WTC11 (cell line): Measurements from ENCODE around the gene IL1RAPL1. TPM values are rescaled to one million over a fixed set of nuclear protein-coding genes. Genes with fewer than 3 reads are reported as not detected.

Experiments used
- ATAC-seq: fragments of 200-7000 bp; cut with Tn5 transposase; 2 replicates; pipeline ENCODE4 v1.10.0; 2021; ENCODE audit warnings: mild to moderate bottlenecking, moderate library complexity
- CTCF ChIA-PET: fragments of 300-600 bp; sonication (Branson Sonifier 250); formaldehyde crosslinking; loops from one replicate; lab custom pipeline; 2021; ENCODE audit warnings: antibody characterized with exemption; lab: Charles Lee
- POLR2A ChIA-PET: fragments of 350-600 bp; sonication (Branson Sonifier 250); formaldehyde crosslinking; loops from one replicate; lab custom pipeline; 2021; ENCODE audit warnings: antibody characterized with exemption; lab: Charles Lee
- DNase-seq: peaks from one replicate; pipeline ENCODE4 v3.0.0; 2021; ENCODE audit warnings: low spot score
- H3K27ac Mint-ChIP-seq: 2 replicates; pipeline ENCODE4 v1.8.0; 2021; ENCODE audit warnings: mixed read lengths
- H3K27me3 Mint-ChIP-seq: 2 replicates; pipeline ENCODE4 v1.8.0; 2021; ENCODE audit warnings: low read depth, mild to moderate bottlenecking, moderate library complexity, mixed read lengths
- H3K36me3 Mint-ChIP-seq: 2 replicates; pipeline ENCODE4 v1.8.0; 2021; ENCODE audit warnings: mixed read lengths
- H3K4me1 Mint-ChIP-seq: 2 replicates; pipeline ENCODE4 v1.8.0; 2022; ENCODE audit warnings: mixed read lengths
- H3K4me3 Mint-ChIP-seq: 2 replicates; pipeline ENCODE4 v1.8.0; 2021; ENCODE audit warnings: mild to moderate bottlenecking, moderate library complexity, mixed read lengths
- H3K9me3 Mint-ChIP-seq: 2 replicates; pipeline ENCODE4 v1.8.0; 2021; ENCODE audit warnings: mixed read lengths
- ATF1 ChIP-seq: sonication (generic); formaldehyde crosslinking; IDR thresholded peaks from 2 replicates; pipeline ENCODE4 v1.8.1; 2023; ENCODE audit warnings: mild to moderate bottlenecking, moderate library complexity, missing genetic modification reagents
- ATF2 ChIP-seq: sonication (generic); formaldehyde crosslinking; IDR thresholded peaks from 2 replicates; pipeline ENCODE4 v1.8.1; 2022; ENCODE audit warnings: low read depth, missing genetic modification reagents, borderline replicate concordance
- ETV6 ChIP-seq: sonication (generic); formaldehyde crosslinking; IDR thresholded peaks from 2 replicates; pipeline ENCODE4 v1.8.1; 2022; ENCODE audit warnings: mild to moderate bottlenecking, missing genetic modification reagents
- FOXP4 ChIP-seq: sonication (generic); formaldehyde crosslinking; IDR thresholded peaks from 2 replicates; pipeline ENCODE4 v1.8.0; 2022; ENCODE audit warnings: mild to moderate bottlenecking, missing genetic modification reagents
- IRF2 ChIP-seq: sonication (generic); formaldehyde crosslinking; IDR thresholded peaks from 2 replicates; pipeline ENCODE4 v1.8.0; 2022; ENCODE audit warnings: low read depth, missing genetic modification reagents, borderline replicate concordance
- JUN ChIP-seq: sonication (generic); formaldehyde crosslinking; IDR thresholded peaks from 2 replicates; pipeline ENCODE4 v1.8.0; 2023; ENCODE audit warnings: mild to moderate bottlenecking, missing genetic modification reagents
- MYBL2 ChIP-seq: sonication (generic); formaldehyde crosslinking; IDR thresholded peaks from 2 replicates; pipeline ENCODE4 v1.8.1; 2023; ENCODE audit warnings: mild to moderate bottlenecking, moderate library complexity, missing genetic modification reagents
- NFYB ChIP-seq: sonication (generic); formaldehyde crosslinking; conservative IDR thresholded peaks from 2 replicates; pipeline ENCODE4 v1.8.0; 2022; ENCODE audit warnings: low read depth, missing genetic modification reagents
- NR2C2 ChIP-seq: sonication (generic); formaldehyde crosslinking; IDR thresholded peaks from 2 replicates; pipeline ENCODE4 v1.8.0; 2022; ENCODE audit warnings: mild to moderate bottlenecking, missing genetic modification reagents
- RELA ChIP-seq: sonication (generic); formaldehyde crosslinking; IDR thresholded peaks from 2 replicates; pipeline ENCODE4 v1.8.1; 2022; ENCODE audit warnings: missing genetic modification reagents, mild to moderate bottlenecking, borderline replicate concordance
- SMAD4 ChIP-seq: sonication (generic); formaldehyde crosslinking; IDR thresholded peaks from 2 replicates; pipeline ENCODE4 v1.8.0; 2022; ENCODE audit warnings: mild to moderate bottlenecking, missing genetic modification reagents
- STAT6 ChIP-seq: sonication (generic); formaldehyde crosslinking; conservative IDR thresholded peaks from 2 replicates; pipeline ENCODE4 v1.8.1; 2023; ENCODE audit warnings: mild to moderate bottlenecking, low read depth, missing genetic modification reagents, moderate library complexity
- TCF7 ChIP-seq: sonication (generic); formaldehyde crosslinking; IDR thresholded peaks from 2 replicates; pipeline ENCODE4 v1.8.0; 2022; ENCODE audit warnings: mild to moderate bottlenecking, low read depth, missing genetic modification reagents, moderate library complexity
- TEAD1 ChIP-seq: sonication (generic); formaldehyde crosslinking; IDR thresholded peaks from 2 replicates; pipeline ENCODE4 v1.8.0; 2022; ENCODE audit warnings: mild to moderate bottlenecking, missing genetic modification reagents
- ZBTB21 ChIP-seq: sonication (generic); formaldehyde crosslinking; IDR thresholded peaks from 2 replicates; pipeline ENCODE4 v1.8.1; 2023; ENCODE audit warnings: mild to moderate bottlenecking, missing genetic modification reagents, borderline replicate concordance
- ZBTB43 ChIP-seq: sonication (generic); formaldehyde crosslinking; IDR thresholded peaks from 2 replicates; pipeline ENCODE4 v1.8.1; 2023; ENCODE audit warnings: mild to moderate bottlenecking, missing genetic modification reagents
- ZNF219 ChIP-seq: sonication (generic); formaldehyde crosslinking; IDR thresholded peaks from 2 replicates; pipeline ENCODE4 v1.8.0; 2023; ENCODE audit warnings: missing genetic modification reagents, mild to moderate bottlenecking, borderline replicate concordance
- ZNF232 ChIP-seq: sonication (generic); formaldehyde crosslinking; IDR thresholded peaks from 2 replicates; pipeline ENCODE4 v1.8.0; 2022; ENCODE audit warnings: mild to moderate bottlenecking, missing genetic modification reagents
- ZNF512 ChIP-seq: sonication (generic); formaldehyde crosslinking; IDR thresholded peaks from 2 replicates; pipeline ENCODE4 v1.8.1; 2022; ENCODE audit warnings: missing genetic modification reagents, borderline replicate concordance
- ZNF671 ChIP-seq: fragments of 250-450 bp; sonication (Bioruptor Pico); IDR thresholded peaks from 2 replicates; pipeline ENCODE4 v1.8.0; 2021; ENCODE audit warnings: mild to moderate bottlenecking
- total RNA-seq: library from RNA; stranded (reverse); gene quantifications from 3 replicates; pipeline ENCODE4 v1.2.3, GENCODE V29; 2021
- TF ChIP-seq, protein P1 (sequence below): sonication (generic); formaldehyde crosslinking; IDR thresholded peaks from 2 replicates; pipeline ENCODE4 v1.8.0; 2022; ENCODE audit warnings: mild to moderate bottlenecking, missing genetic modification reagents

The IL1RAPL1 gene
- total RNA-seq, 1 experiment from 2014 or later: 0.13 TPM

GRCh38 chrX:29461039-29461438, 873.8 kb downstream of the IL1RAPL1 start:
- ATAC-seq (no peak), DNase-seq (no peak)
- POLR2A ChIA-PET: no interaction called here
- CTCF ChIA-PET: no interaction called here
- Mint-ChIP-seq H3K27ac (no peak overlapping the region), H3K27me3 (no peaks in the 10 kb centered on the region), H3K4me1 (no peaks in the 10 kb centered on the region), H3K4me3 (no peak overlapping the region)
- TF ChIP-seq MYBL2 (CRISPR knock-in tag): no peak
- no peak for TF ChIP-seq ETV6
- no peak for TF ChIP-seq ZNF232 (CRISPR knock-in tag)
- TF ChIP-seq ZNF219 (CRISPR knock-in tag): no peak
- TF ChIP-seq IRF2 (CRISPR knock-in tag): no peak
- TF ChIP-seq FOXP4 (CRISPR knock-in tag): no peak
- TF ChIP-seq, protein P1, sequence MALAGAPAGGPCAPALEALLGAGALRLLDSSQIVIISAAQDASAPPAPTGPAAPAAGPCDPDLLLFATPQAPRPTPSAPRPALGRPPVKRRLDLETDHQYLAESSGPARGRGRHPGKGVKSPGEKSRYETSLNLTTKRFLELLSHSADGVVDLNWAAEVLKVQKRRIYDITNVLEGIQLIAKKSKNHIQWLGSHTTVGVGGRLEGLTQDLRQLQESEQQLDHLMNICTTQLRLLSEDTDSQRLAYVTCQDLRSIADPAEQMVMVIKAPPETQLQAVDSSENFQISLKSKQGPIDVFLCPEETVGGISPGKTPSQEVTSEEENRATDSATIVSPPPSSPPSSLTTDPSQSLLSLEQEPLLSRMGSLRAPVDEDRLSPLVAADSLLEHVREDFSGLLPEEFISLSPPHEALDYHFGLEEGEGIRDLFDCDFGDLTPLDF: no peak
- no peak for TF ChIP-seq ZNF671 (CRISPR knock-in tag)
- no peak for TF ChIP-seq TEAD1
- TF ChIP-seq, all 79 proteins: peak for 0
- H3K9me3 Mint-ChIP-seq: peaks cover 4% of the 10 kb centered on the region; the same call in 1 of the 2 replicates
- H3K36me3 Mint-ChIP-seq: no peaks in the 10 kb centered on the region

DNA sequence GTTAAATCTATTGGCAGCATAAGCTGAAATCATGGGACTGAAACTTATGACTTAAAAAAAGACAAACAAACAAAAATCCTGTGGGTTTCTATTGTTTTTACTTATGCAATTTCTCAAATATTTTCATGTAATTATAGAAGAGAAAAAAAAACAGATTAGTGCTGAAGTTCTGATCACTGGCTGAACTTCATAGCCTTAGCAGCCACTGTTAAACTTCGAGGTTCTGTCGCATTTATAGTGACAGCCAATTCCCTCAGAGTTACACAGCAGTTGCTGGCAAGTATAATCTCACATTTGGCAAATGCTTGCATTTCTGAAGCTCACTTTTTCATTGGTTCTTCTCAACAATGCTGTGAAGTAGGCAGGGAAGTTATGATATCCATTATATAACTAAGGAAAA, 879.2 kb downstream of the IL1RAPL1 start:
- ChIA-PET POLR2A (no interaction called here), CTCF (no interaction called here)
- no peak for TF ChIP-seq RELA
- TF ChIP-seq, protein P1: no peak
- no peak for TF ChIP-seq STAT6 (CRISPR knock-in tag)
- TF ChIP-seq FOXP4 (CRISPR knock-in tag): no peak
- no peak for TF ChIP-seq ZNF512 (CRISPR knock-in tag)
- no peak for TF ChIP-seq SMAD4 (CRISPR knock-in tag)
- TF ChIP-seq ZBTB43: no peak
- no peak for TF ChIP-seq JUN (CRISPR knock-in tag)
- no peak for TF ChIP-seq NR2C2
- no peak for TF ChIP-seq TCF7 (CRISPR knock-in tag)
- no peak for TF ChIP-seq ATF1 (CRISPR knock-in tag)
- TF ChIP-seq NFYB (CRISPR knock-in tag): no peak
- TF ChIP-seq ZBTB21 (CRISPR knock-in tag): no peak
- TF ChIP-seq ATF2: no peak

More for the DNA sequence above, 879.2 kb downstream of the IL1RAPL1 start:
- Mint-ChIP-seq H3K27me3 (no peaks in the 10 kb centered on the region), H3K27ac (no peak overlapping the region), H3K36me3 (no peaks in the 10 kb centered on the region), H3K4me3 (no peak overlapping the region), H3K4me1 (peaks cover 6% of the 10 kb centered on the region), H3K9me3 (peaks cover 4% of the 10 kb centered on the region; the same call in 1 of the 2 replicates)
- DNase-seq (no peak), ATAC-seq (no peak)
